ENCODE results near the gene CIB4. TPM values are rescaled to one million over a fixed set of nuclear protein-coding genes. Genes with fewer than 3 reads are reported as not detected.

CIB4 gene
- total and polyA plus RNA-seq, 2 of the 4 experiments (the other 2 are of a cell fraction): not detected

DNA sequence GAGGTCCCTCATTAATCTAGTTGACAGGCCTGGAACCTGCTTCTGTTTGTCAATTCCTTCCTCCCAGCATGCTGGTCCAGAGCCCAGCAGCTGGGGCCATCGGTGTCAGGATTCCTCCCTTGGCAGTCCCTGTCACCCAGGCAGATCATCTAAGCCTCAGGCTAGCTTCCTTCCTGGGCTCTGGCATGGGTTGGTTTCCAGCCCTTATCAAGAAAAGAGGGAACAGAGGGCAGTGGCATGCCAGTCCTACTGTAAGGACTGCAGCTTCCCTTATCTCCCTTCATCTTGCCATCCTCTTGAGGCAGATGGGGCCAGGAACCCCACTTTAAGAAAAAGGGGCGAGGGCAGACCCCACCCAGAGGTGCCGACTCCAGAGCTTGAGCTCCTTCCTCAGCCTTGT is 40.5 kb upstream of the CIB4 start:
- Histone ChIP-seq H3K9ac (ENCODE audit: low read depth, low read length) (no peak overlapping the region), H3K27ac (ENCODE audit: insufficient read depth, low read length) (no peak overlapping the region), H4K91ac (ENCODE audit: insufficient read depth, low read depth, low read length) (no peak overlapping the region), H4K8ac (ENCODE audit: low read depth in 2 of 2, low read length in 2 of 2) (no peak overlapping the region), H2AFZ (replicated peaks; ENCODE audit: low read length, poor library complexity) (no peak overlapping the region), H2AK5ac (ENCODE audit: low read depth, low read length) (no peak overlapping the region), H3K18ac (ENCODE audit: low read depth, low read length) (no peak overlapping the region), H3K4ac (ENCODE audit: low read depth, low read length) (no peak overlapping the region), H3K23ac (ENCODE audit: low read depth, low read length) (no peak overlapping the region), H2BK20ac (ENCODE audit: low read depth, low read length) (no peak overlapping the region), H3K9me3 (ENCODE audit: control insufficient read depth, insufficient read depth, low read length) (peaks cover 4% of the 10 kb centered on the region; the same call in 1 of the 2 replicates), H3K4me2 (ENCODE audit: low read depth, low read length) (no peak overlapping the region), H3K4me3 (ENCODE audit: insufficient read depth, low read depth, low read length) (no peak overlapping the region), H3K36me3 (ENCODE audit: control insufficient read depth, insufficient read depth, low read length) (no peaks in the 10 kb centered on the region), H3K9me1 (ENCODE audit: insufficient read depth, low read length) (no peaks in the 10 kb centered on the region), H2AK9ac (replicated peaks; ENCODE audit: low read depth, low read length, poor library complexity) (no peak overlapping the region), H3K56ac (ENCODE audit: extremely low read depth, insufficient read depth, low read length) (no peak overlapping the region), H3K79me1 (ENCODE audit: low read depth in 1 of 2, low read length in 2 of 2) (no peaks in the 10 kb centered on the region), H3K4me1 (ENCODE audit: control insufficient read depth, insufficient read depth, low read length) (no peaks in the 10 kb centered on the region), H4K5ac (ENCODE audit: low read depth, low read length) (no peak overlapping the region), H3K27me3 (ENCODE audit: control insufficient read depth, insufficient read depth, low read length) (peaks cover 63% of the 10 kb centered on the region), H2BK5ac (ENCODE audit: low read depth, low read length, poor library complexity, severe bottlenecking) (no peak overlapping the region), H4K20me1 (ENCODE audit: insufficient read depth, low read length) (no peaks in the 10 kb centered on the region), H2BK15ac (ENCODE audit: low read depth, low read length) (no peak overlapping the region), H3K14ac (replicated peaks; ENCODE audit: low read depth, low read length) (no peak overlapping the region), H2BK120ac (ENCODE audit: low read depth, low read length) (no peak overlapping the region)
- in situ Hi-C loops (cut with MboI; ENCODE audit: low sequenced_read_pairs): no loop called here
- dilution Hi-C loops (cut with HindIII; ENCODE audit: low sequenced_read_pairs, unreplicated experiment): no loop called here
- DNase-seq (no peak), ATAC-seq (ENCODE audit: low read depth) (no peak)
- BruUV-seq (replicated peaks): no TSS peak
- no peak for TF ChIP-seq MAFK (IDR thresholded peaks at IDR 0.05; ENCODE audit: low read depth, low read length)
- no peak for TF ChIP-seq MXI1 (IDR thresholded peaks at IDR 0.05; ENCODE audit: borderline replicate concordance, low read depth, low read length)
- TF ChIP-seq, protein P1, sequence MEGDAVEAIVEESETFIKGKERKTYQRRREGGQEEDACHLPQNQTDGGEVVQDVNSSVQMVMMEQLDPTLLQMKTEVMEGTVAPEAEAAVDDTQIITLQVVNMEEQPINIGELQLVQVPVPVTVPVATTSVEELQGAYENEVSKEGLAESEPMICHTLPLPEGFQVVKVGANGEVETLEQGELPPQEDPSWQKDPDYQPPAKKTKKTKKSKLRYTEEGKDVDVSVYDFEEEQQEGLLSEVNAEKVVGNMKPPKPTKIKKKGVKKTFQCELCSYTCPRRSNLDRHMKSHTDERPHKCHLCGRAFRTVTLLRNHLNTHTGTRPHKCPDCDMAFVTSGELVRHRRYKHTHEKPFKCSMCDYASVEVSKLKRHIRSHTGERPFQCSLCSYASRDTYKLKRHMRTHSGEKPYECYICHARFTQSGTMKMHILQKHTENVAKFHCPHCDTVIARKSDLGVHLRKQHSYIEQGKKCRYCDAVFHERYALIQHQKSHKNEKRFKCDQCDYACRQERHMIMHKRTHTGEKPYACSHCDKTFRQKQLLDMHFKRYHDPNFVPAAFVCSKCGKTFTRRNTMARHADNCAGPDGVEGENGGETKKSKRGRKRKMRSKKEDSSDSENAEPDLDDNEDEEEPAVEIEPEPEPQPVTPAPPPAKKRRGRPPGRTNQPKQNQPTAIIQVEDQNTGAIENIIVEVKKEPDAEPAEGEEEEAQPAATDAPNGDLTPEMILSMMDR (conservative IDR thresholded peaks at IDR 0.05; ENCODE audit: low read depth, low read length): no peak
- TF ChIP-seq CHD1 (IDR thresholded peaks at IDR 0.05; ENCODE audit: low read depth, low read length): no peak
- TF ChIP-seq RFX5 (IDR thresholded peaks at IDR 0.05; ENCODE audit: low read depth, low read length): no peak
- POLR2A ChIA-PET (ENCODE audit: unreplicated experiment): no interaction called here
- WGBS, 2 experiments (ENCODE audit: extremely low coverage in 2 of 2, insufficient read length in 1 of 2): no CpG with 5 or more reads among the region's 3 CpGs
- CTCF ChIA-PET: no interaction called here
- intact Hi-C loops (cut with micrococcal nuclease): no loop called here

All from IMR-90 (cell line).